ENCODE results near the gene CYP20A1.
A peak's percentile ranks its signal among the peaks of the same experiment; 100 is the strongest.
"Not testable (repeated sequence)": the region's sequence is repeated elsewhere in the genome, so short reads cannot be mapped to it uniquely, and the experiment has no call there.

CYP20A1 gene, protein sequence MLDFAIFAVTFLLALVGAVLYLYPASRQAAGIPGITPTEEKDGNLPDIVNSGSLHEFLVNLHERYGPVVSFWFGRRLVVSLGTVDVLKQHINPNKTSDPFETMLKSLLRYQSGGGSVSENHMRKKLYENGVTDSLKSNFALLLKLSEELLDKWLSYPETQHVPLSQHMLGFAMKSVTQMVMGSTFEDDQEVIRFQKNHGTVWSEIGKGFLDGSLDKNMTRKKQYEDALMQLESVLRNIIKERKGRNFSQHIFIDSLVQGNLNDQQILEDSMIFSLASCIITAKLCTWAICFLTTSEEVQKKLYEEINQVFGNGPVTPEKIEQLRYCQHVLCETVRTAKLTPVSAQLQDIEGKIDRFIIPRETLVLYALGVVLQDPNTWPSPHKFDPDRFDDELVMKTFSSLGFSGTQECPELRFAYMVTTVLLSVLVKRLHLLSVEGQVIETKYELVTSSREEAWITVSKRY

GRCh38 chr2:203238704-203239526, at the start of gene CYP20A1:
Gene CYP20A1, plus strand, starts transcription at chr2:203239018. Its CDS starts 45 bp downstream, at chr2:203239063.
- peak; percentile 97 to 98 for DNase-seq (ENCODE audit: low read depth in 2 of 2)
- TF ChIP-seq CTCF (IDR thresholded peaks at IDR 0.05; ENCODE audit: low read depth, low read length), result peak; percentile 25
- H3K4me3 ChIP-seq (replicated peaks in 1 of 2; ENCODE audit: low read depth in 2 of 2, low read length in 2 of 2), result peak within 1 kb of the TSS; percentile 63 to 89

GRCh38 chr2:203190547-203190946, 48.3 kb upstream of the CYP20A1 start:
- H3K4me3 ChIP-seq (replicated peaks in 1 of 2; ENCODE audit: low read depth in 2 of 2, low read length in 2 of 2); DNase-seq (ENCODE audit: low read depth in 2 of 2): not testable (repeated sequence)

- DNase-seq (ENCODE audit: low read depth in 2 of 2); H3K4me3 ChIP-seq (replicated peaks in 1 of 2; ENCODE audit: low read depth in 2 of 2, low read length in 2 of 2): not testable (repeated sequence)
Measured at GRCh38 chr2:203191026-203191425, 47.8 kb upstream of the CYP20A1 start.

GRCh38 chr2:203191961-203192360, 46.9 kb upstream of the CYP20A1 start:
- DNase-seq (ENCODE audit: low read depth in 2 of 2), result no peak
- no peak overlapping the region for H3K4me3 ChIP-seq (replicated peaks in 1 of 2; ENCODE audit: low read depth in 2 of 2, low read length in 2 of 2)
- TF ChIP-seq CTCF (IDR thresholded peaks at IDR 0.05; ENCODE audit: low read depth, low read length), result no peak

- TF ChIP-seq CTCF (IDR thresholded peaks at IDR 0.05; ENCODE audit: low read depth, low read length), result no peak
- peak in 1 of 2 donors; percentile 75 for DNase-seq (ENCODE audit: low read depth in 2 of 2)
- no peak overlapping the region for H3K4me3 ChIP-seq (replicated peaks in 1 of 2; ENCODE audit: low read depth in 2 of 2, low read length in 2 of 2)
Measured at GRCh38 chr2:203195331-203196036, 43.3 kb upstream of the CYP20A1 start.

- H3K4me3 ChIP-seq (replicated peaks in 1 of 2; ENCODE audit: low read depth in 2 of 2, low read length in 2 of 2), result no peak overlapping the region
- DNase-seq (ENCODE audit: low read depth in 2 of 2), result no peak
- no peak for TF ChIP-seq CTCF (IDR thresholded peaks at IDR 0.05; ENCODE audit: low read depth, low read length)
Measured at GRCh38 chr2:203200866-203201265, 38.0 kb upstream of the CYP20A1 start.

DNA sequence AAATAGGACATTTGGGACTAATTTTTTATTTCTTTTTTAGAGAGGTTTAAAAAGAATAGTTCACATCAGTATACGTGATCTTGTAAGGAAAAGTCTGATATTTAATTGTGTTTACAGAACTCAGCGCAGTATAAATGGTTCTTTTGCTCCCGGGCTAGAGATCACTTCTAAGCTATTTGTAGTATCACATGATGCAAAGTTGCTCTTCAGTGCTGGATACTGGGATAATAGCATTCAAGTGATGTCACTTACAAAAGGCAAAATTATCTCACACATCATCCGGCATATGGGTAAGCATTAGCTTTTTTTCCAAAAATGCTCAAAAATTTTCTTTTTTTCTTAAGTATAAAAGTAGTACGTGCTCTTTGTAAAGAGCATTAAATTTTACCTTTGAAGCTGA, 37.4 kb upstream of the CYP20A1 start:
- H3K4me3 ChIP-seq (replicated peaks in 1 of 2; ENCODE audit: low read depth in 2 of 2, low read length in 2 of 2), result no peak overlapping the region
- no peak for TF ChIP-seq CTCF (IDR thresholded peaks at IDR 0.05; ENCODE audit: low read depth, low read length)
- DNase-seq (ENCODE audit: low read depth in 2 of 2), result no peak

Measured in cardiac fibroblast (primary cell).